ENCODE measurements around the gene SEMA4D. TPM values are rescaled to one million over a fixed set of nuclear protein-coding genes. Genes with fewer than 3 reads are reported as not detected.

The SEMA4D gene
- total and polyA plus RNA-seq, 8 donors, result 20.0 to 71.9 (median 25.6) TPM

DNA sequence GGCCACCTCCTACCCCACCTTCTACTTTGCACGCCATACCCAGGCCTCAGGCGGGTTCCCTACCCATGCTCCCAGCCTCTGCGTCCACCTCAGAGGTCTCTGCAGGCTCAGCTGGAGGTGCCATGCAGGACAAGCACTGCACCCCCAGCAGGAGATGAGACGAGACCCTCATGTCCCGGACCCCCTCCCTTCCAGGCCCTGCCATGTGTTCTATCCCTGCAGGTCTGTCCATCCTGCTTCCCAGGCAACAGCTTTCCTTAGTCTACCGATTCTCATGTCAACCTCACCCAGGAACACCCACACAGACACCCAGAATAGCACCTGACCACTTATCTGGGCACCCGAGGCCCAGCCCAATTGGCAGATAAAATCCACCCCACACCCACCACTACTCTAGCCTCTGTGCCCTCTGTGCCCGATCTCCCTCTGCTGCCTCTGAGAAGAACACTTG is 52.1 kb downstream of the SEMA4D start:
- H3K36me3 ChIP-seq, result peaks cover 0 to 4% of the 10 kb centered on the region in 2 donors
- no peaks in the 10 kb centered on the region for H3K27me3 ChIP-seq
- H3K9me3 ChIP-seq, result no peaks in the 10 kb centered on the region
- H3K4me1 ChIP-seq, result peaks cover 11 to 37% of the 10 kb centered on the region in 2 donors
- DNase-seq, result peak in 1 of 4 donors; percentile 37
- H3K4me3 ChIP-seq, result no peak overlapping the region
- no peak overlapping the region for H3K27ac ChIP-seq
- intact Hi-C loops (cut with DNase I), result no loop called here
- TF ChIP-seq, protein P1, sequence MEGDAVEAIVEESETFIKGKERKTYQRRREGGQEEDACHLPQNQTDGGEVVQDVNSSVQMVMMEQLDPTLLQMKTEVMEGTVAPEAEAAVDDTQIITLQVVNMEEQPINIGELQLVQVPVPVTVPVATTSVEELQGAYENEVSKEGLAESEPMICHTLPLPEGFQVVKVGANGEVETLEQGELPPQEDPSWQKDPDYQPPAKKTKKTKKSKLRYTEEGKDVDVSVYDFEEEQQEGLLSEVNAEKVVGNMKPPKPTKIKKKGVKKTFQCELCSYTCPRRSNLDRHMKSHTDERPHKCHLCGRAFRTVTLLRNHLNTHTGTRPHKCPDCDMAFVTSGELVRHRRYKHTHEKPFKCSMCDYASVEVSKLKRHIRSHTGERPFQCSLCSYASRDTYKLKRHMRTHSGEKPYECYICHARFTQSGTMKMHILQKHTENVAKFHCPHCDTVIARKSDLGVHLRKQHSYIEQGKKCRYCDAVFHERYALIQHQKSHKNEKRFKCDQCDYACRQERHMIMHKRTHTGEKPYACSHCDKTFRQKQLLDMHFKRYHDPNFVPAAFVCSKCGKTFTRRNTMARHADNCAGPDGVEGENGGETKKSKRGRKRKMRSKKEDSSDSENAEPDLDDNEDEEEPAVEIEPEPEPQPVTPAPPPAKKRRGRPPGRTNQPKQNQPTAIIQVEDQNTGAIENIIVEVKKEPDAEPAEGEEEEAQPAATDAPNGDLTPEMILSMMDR (IDR thresholded peaks at IDR 0.05), result no peak
- no peak for ATAC-seq

DNA sequence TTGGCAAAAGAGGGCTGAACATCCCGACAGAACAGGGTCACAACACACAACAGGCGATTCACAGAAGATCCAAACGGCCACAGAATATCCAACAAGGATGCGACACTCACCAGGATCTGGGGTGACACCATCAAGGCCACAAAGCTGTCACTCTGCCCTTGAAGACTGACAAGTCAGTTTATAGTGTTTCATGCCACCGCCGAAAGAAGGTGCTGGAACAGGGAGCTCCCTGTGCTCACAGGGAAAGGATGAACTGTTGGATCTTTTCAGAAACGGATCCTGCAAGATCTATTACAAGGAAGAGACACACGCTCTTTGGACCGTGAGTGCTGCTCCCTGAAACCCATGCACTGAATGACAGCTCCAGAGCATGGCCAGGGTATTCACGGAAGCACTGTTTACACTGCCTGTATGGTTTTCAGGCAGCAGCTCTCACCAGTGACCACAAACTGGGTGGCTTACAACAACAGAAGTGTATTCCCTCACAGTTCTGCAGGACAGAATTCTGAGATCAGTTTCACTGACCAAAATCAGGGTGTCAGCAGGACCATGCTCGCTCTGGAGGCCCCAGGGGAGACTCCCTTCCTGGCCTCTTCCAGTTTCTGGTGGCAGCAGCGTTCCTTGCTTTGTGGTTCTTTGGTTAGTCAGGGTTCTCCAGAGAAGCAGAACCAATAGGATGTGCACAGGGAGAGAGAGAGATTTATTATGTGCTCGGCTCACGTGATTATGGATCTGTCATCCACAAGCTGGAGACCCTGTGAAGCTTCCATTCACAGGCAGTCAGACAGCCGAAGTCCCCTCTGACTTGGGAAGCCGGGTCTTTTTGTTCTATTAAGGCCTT is 52.8 kb downstream of the SEMA4D start:
- ATAC-seq, result no peak
- intact Hi-C loops (cut with DNase I), result no loop called here

DNA sequence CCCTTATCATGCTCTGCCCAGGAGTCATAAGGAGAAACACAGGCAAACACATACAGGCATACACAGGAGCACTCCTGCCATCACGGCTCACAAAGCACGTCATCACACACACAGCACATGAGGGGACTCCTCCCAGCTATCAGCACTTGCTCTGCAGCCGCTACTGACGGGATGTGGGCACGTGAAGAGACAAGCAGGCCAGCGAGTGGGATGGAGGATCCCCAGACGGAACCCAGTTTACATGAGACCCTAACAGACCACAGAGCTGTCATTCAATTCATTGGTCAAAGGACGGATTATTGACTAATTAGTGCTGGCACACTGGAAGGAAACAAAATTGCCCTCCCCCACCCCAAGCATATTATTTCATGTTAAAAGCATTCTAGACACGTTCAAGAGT is 53.6 kb downstream of the SEMA4D start:
- DNase-seq (peak in 1 of 4 donors; percentile 29), ATAC-seq (no peak)
- Histone ChIP-seq H3K4me1 (peaks cover 17 to 52% of the 10 kb centered on the region in 2 donors), H3K4me3 (no peak overlapping the region), H3K27me3 (no peaks in the 10 kb centered on the region), H3K9me3 (no peaks in the 10 kb centered on the region), H3K27ac (no peak overlapping the region), H3K36me3 (peaks cover 0 to 4% of the 10 kb centered on the region in 2 donors)
- TF ChIP-seq, protein P1 (IDR thresholded peaks at IDR 0.05), result no peak
- intact Hi-C loops (cut with DNase I), result no loop called here

More for the DNA sequence above, 52.8 kb downstream of the SEMA4D start:
- Histone ChIP-seq H3K4me3 (no peak overlapping the region), H3K9me3 (no peaks in the 10 kb centered on the region), H3K36me3 (peaks cover 0 to 4% of the 10 kb centered on the region in 2 donors), H3K27ac (no peak overlapping the region), H3K27me3 (no peaks in the 10 kb centered on the region), H3K4me1 (peaks cover 13 to 44% of the 10 kb centered on the region in 2 donors)
- DNase-seq, result peak in 1 of 4 donors; percentile 2
- TF ChIP-seq, protein P1 (IDR thresholded peaks at IDR 0.05), result no peak

DNA sequence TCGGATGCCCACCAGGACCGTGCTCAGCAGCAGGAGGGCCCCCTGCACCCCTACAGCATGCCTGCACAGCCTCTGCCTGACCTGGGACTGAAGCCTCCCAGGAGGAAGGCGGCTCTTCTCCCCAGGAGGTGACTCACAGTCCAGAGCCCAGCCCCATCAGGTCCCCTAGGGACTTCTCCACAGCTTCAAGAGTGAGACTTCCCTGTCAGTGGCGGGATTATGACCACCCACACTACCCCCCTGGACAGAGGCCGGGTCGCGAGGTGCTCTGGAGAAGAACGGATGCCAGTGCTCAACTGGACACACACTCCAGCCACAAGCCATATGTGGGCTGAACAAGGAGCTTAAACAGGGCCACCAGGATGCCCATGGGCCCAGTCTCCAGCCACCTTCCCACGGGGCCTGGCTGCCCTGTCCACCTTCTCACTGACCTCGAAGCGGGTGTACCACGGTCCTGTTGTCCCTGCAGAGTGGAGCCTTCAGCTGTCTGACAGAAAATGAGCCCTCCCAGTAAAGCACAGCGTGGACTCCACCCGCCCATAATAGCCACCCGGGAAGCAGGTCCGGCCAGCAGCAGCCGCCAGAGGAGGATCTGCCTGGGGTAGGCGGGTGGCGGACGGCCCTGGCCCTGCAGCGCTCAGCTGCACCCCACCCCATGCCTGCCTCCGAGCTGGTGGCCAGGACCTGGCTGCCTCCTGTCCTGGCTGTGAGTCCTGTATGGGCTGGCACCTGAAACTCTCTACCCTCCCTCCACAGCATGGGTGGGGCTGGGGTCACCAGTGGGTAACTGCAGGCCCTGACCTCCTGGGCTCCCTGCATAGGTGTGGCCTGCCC is 54.7 kb downstream of the SEMA4D start:
- Histone ChIP-seq H3K4me3 (no peak overlapping the region), H3K9me3 (no peaks in the 10 kb centered on the region), H3K27me3 (no peaks in the 10 kb centered on the region), H3K36me3 (peaks cover 0 to 4% of the 10 kb centered on the region in 2 donors), H3K27ac (peak overlapping the region in 1 of 2 donors; percentile 86), H3K4me1 (peaks cover 17 to 56% of the 10 kb centered on the region in 2 donors)
- ATAC-seq, result no peak
- intact Hi-C loops (cut with DNase I), result no loop called here
- peak in 1 of 4 donors; percentile 75 for DNase-seq
- TF ChIP-seq, protein P1 (IDR thresholded peaks at IDR 0.05), result no peak
